ENCODE results near the gene MTIF3.

- no peak for TF ChIP-seq ZFP30 (CRISPR knock-in tag; IDR thresholded peaks at IDR 0.05)
- TF ChIP-seq BACH2 (CRISPR knock-in tag; IDR thresholded peaks at IDR 0.05; ENCODE audit: borderline replicate concordance) = no peak
- TF ChIP-seq OSR1 (CRISPR knock-in tag; IDR thresholded peaks at IDR 0.05) = no peak
- TF ChIP-seq TSHZ2 (CRISPR knock-in tag; IDR thresholded peaks at IDR 0.05) = no peak
- TF ChIP-seq PPARA (CRISPR knock-in tag; IDR thresholded peaks at IDR 0.05; ENCODE audit: borderline replicate concordance) = no peak
- TF ChIP-seq PATZ1 (CRISPR knock-in tag; IDR thresholded peaks at IDR 0.05; ENCODE audit: borderline replicate concordance) = no peak
- TF ChIP-seq RARB (CRISPR knock-in tag; IDR thresholded peaks at IDR 0.05) = no peak
These were observed 54.0 kb downstream of the MTIF3 start for GRCh38 chr13:27396252-27396846.
